Kidney (tissue), 14 donors: Measurements from ENCODE around the gene HRAS. TPM values are rescaled to one million over a fixed set of nuclear protein-coding genes. Genes with fewer than 3 reads are reported as not detected.

Source experiments
- DNase-seq, 5 donors: peaks; one replicate each; pipeline ENCODE4 v3.0.0-alpha.2; 2013 to 2020
- FAIRE-seq: peaks from 2 replicates; lab custom pipeline; 2012; peaks lifted over from hg19 to GRCh38; lab: Jason Lieb, UNC
- H3K27ac ChIP-seq, 2 donors: one replicate each; pipeline ENCODE4 v1.7.0; 2013; ENCODE audit warnings: low read depth in 2 of 2, low read length in 2 of 2, inconsistent platforms in 1 of 2
- H3K27me3 ChIP-seq: one replicate; pipeline ENCODE4 v1.7.1; 2013; ENCODE audit warnings: low read length, inconsistent platforms; ENCODE audit not compliant: control insufficient read depth, insufficient read depth
- H3K36me3 ChIP-seq, 3 donors: one replicate each; pipeline versions ENCODE4 v1.7.0 to v1.7.1; 2013; ENCODE audit warnings: low read length in 3 of 3, control low read depth in 1 of 3, inconsistent platforms in 1 of 3; ENCODE audit not compliant: insufficient read depth in 3 of 3, control insufficient read depth in 2 of 3
- H3K4me1 ChIP-seq, 3 donors: one replicate each; pipeline versions ENCODE4 v1.7.0 to v1.7.1; 2013; ENCODE audit warnings: low read length in 3 of 3, inconsistent platforms in 1 of 3, low read depth in 1 of 3; ENCODE audit not compliant: control insufficient read depth in 2 of 3, insufficient read depth in 2 of 3
- H3K4me3 ChIP-seq, 3 donors: one replicate each; pipeline versions ENCODE4 v1.7.0 to v1.8.1; 2013; ENCODE audit warnings: low read length in 3 of 3, control low read depth in 1 of 3, inconsistent platforms in 1 of 3
- H3K9ac ChIP-seq, 3 donors: one replicate each; pipeline versions ENCODE4 v1.7.0 to v1.7.1; 2013; ENCODE audit warnings: low read length in 3 of 3, control low read depth in 1 of 3, inconsistent platforms in 1 of 3
- H3K9me3 ChIP-seq, 3 donors: one replicate each; pipeline versions ENCODE4 v1.7.0 to v1.7.1; 2013; ENCODE audit warnings: low read length in 3 of 3, control low read depth in 1 of 3, inconsistent platforms in 1 of 3; ENCODE audit not compliant: control insufficient read depth in 2 of 3, insufficient read depth in 1 of 3
- intact Hi-C: fragments of 100-400 bp; cut with DNase I; formaldehyde crosslinking; loops from one replicate; pipeline ENCODE4 v1.11.1; 2022
- polyA plus RNA-seq: library from polyadenylated mRNA; stranded (reverse); fragments of 350-450 nt; fragmentation: Illumina TruSeq; extraction: RNeasy Lipid Tissue Mini Kit (QIAGEN cat#74804); gene quantifications from one replicate; pipeline ENCODE4 v1.2.3, GENCODE V29; 2014; ENCODE audit warnings: low read depth, low replicate concordance; ENCODE audit not compliant: insufficient read depth
- total RNA-seq: library from RNA; stranded (reverse); fragmentation: NEBNext Ultra II Directional; extraction: Animal tissue kit (Norgen Biotek cat#: 25700); gene quantifications from one replicate; pipeline ENCODE4 v1.2.1, GENCODE V29; 2021
- TF ChIP-seq, protein P1 (sequence below): IDR thresholded peaks from 3 replicates; pipeline ENCODE4 v1.5.1; 2012; ENCODE audit warnings: mild to moderate bottlenecking, moderate library complexity, borderline replicate concordance; ENCODE audit not compliant: insufficient read depth; ENCODE audit errors: extremely low read depth
- donor health status: control.
- donor health status: control.
- donor health status: control.
- donor health status: control.
- donor health status: control.
- donor health status: DM: yes; HTN: yes; CAD: no.
- donor health status: Normal renal cell carcinoma (clear cell type).

HRAS gene
- total and polyA plus RNA-seq, 2 donors from 2014 or later: 66.1 to 100 TPM

DNA sequence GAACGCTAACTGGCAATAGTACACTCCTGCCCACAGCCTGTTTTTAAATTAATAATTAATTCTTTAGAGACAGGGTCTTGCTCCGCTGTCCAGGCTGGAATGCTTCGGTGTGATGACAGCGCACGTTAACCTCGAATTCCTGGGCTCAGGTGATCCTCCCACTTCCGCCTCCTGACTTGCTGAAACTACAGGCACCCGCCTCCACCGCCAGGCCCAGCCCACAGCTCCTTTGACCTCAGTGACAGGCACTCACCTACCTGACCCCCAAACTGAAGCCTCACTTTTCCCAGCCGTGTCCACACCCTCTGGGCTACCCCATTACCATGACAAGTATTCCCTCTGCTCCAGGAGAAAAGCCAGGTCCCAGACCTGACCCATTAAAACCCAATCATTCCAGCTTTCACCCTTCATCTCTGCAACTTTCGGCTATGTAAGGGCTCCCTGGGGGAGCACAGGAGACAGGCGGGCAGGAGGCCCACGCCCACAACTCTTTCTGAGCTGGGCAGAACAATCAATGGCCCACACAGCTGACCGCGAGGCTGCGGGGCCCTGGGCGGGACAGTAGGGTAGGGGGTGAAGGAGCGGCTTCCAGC, 24.4 kb upstream of the HRAS start:
- Histone ChIP-seq H3K9ac (peak overlapping the region in 1 of 3 donors; percentile 55), H3K27me3 (no peaks in the 10 kb centered on the region), H3K4me1 (peaks cover 0 to 34% (median 8%) of the 10 kb centered on the region in 3 donors), H3K9me3 (no peaks in the 10 kb centered on the region), H3K36me3 (peaks cover 0 to 4% (median 0%) of the 10 kb centered on the region in 3 donors), H3K27ac (peak overlapping the region; percentile 79 to 90), H3K4me3 (peak overlapping the region in 2 of 3 donors; percentile 3 to 52)
- FAIRE-seq (no peak), DNase-seq (peak in 2 of 5 donors; percentile 77 to 89)
- intact Hi-C loops: loop anchor here (10.0 kb wide), 1 partner anchor 165 kb away; no protein-coding TSS in a partner anchor
- TF ChIP-seq, protein P1, sequence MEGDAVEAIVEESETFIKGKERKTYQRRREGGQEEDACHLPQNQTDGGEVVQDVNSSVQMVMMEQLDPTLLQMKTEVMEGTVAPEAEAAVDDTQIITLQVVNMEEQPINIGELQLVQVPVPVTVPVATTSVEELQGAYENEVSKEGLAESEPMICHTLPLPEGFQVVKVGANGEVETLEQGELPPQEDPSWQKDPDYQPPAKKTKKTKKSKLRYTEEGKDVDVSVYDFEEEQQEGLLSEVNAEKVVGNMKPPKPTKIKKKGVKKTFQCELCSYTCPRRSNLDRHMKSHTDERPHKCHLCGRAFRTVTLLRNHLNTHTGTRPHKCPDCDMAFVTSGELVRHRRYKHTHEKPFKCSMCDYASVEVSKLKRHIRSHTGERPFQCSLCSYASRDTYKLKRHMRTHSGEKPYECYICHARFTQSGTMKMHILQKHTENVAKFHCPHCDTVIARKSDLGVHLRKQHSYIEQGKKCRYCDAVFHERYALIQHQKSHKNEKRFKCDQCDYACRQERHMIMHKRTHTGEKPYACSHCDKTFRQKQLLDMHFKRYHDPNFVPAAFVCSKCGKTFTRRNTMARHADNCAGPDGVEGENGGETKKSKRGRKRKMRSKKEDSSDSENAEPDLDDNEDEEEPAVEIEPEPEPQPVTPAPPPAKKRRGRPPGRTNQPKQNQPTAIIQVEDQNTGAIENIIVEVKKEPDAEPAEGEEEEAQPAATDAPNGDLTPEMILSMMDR: no peak

- peak overlapping the region in 1 of 3 donors; percentile 7 for H3K9ac ChIP-seq
- H3K27me3 ChIP-seq: no peaks in the 10 kb centered on the region
- peak in 2 of 5 donors; percentile 68 to 84 for DNase-seq
- intact Hi-C loops: loop anchor here (10.0 kb wide), 1 partner anchor 166 kb away; no protein-coding TSS in a partner anchor
- peaks cover 0 to 34% (median 8%) of the 10 kb centered on the region in 3 donors for H3K4me1 ChIP-seq
- H3K36me3 ChIP-seq: peaks cover 0 to 4% (median 0%) of the 10 kb centered on the region in 3 donors
- H3K9me3 ChIP-seq: no peaks in the 10 kb centered on the region
- no peak overlapping the region for H3K4me3 ChIP-seq
- H3K27ac ChIP-seq: peak overlapping the region; percentile 14 to 80
- TF ChIP-seq, protein P1: no peak
- no peak for FAIRE-seq
These were observed 23.7 kb upstream of the HRAS start for GRCh38 chr11:559020-559620.

DNA sequence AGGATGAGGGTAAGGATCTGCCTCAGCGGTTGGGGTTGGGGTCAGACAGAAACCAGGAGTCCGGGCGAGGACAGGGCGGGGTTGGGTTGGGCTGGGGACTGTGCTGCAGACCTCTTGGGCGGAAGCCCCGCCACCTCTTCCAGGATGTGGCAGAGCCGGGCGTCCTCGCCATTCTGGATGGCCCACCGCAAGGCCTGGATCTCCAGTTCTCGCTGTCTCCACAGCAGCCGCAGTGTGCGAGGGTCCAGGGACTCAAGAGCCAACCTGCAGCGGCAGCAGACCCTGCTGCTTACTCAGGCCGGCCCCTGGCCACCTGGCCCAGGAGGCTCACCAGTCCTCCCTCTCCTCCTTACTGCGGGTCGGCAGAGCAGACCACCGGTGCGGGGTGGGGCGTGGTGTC, 23.1 kb upstream of the HRAS start:
- DNase-seq: peak in 1 of 5 donors; percentile 78
- TF ChIP-seq, protein P1: no peak
- peaks cover 0 to 2% (median 0%) of the 10 kb centered on the region in 3 donors for H3K36me3 ChIP-seq
- H3K9me3 ChIP-seq: no peaks in the 10 kb centered on the region
- no peak for FAIRE-seq
- intact Hi-C loops: loop anchor here (10.0 kb wide), 1 partner anchor 166 kb away; no protein-coding TSS in a partner anchor
- H3K27ac ChIP-seq: no peak overlapping the region
- peaks cover 0 to 37% (median 8%) of the 10 kb centered on the region in 3 donors for H3K4me1 ChIP-seq
- no peak overlapping the region for H3K9ac ChIP-seq
- H3K4me3 ChIP-seq: no peak overlapping the region
- no peaks in the 10 kb centered on the region for H3K27me3 ChIP-seq
